Prostate gland (tissue), 2 donors: Measurements from ENCODE around the gene SRPK3.

ENCODE experiments used
- POLR2A ChIP-seq: fragments of 450-650 bp; IDR thresholded peaks from one replicate; pipeline ENCODE4 v1.6.1; 2016; ENCODE audit warnings: antibody characterized with exemption, mild to moderate bottlenecking
- POLR2AphosphoS5 ChIP-seq: sonication (generic); formaldehyde crosslinking; IDR thresholded peaks from one replicate; pipeline ENCODE4 v1.6.1; 2017; ENCODE audit warnings: antibody characterized with exemption
- TF ChIP-seq, protein P1 (sequence below), 4 experiments: fragments of 200-600 bp in 2 of 4; fragments of 450-650 bp in 2 of 4; sonication (generic) in 2 of 4; IDR thresholded peaks; 1 replicate in 3 of 4; 2 replicates in 1 of 4; pipeline ENCODE4 v1.5.1; 2016 to 2019; ENCODE audit warnings: antibody characterized with exemption in 4 of 4, mild to moderate bottlenecking in 2 of 4, moderate library complexity in 2 of 4

DNA sequence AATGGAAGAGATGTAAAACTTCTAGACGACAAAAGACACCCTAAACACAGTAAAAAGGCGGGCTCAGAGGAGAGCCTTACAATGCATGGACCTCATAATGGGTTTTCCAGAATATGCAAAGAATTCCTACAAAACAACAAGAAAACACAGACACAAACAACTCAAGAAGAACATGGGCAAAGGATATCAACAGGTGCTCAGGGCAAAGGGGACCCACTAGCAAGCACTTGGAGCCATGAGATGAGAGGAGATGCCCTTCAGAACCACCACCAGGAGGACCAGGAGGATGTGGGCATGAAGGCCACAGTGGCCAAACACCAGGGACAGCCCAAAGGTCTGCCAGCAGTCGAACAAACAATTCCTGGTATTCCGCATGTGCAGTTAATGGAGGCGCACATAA, 32.3 kb downstream of the SRPK3 start:
- TF ChIP-seq, protein P1, sequence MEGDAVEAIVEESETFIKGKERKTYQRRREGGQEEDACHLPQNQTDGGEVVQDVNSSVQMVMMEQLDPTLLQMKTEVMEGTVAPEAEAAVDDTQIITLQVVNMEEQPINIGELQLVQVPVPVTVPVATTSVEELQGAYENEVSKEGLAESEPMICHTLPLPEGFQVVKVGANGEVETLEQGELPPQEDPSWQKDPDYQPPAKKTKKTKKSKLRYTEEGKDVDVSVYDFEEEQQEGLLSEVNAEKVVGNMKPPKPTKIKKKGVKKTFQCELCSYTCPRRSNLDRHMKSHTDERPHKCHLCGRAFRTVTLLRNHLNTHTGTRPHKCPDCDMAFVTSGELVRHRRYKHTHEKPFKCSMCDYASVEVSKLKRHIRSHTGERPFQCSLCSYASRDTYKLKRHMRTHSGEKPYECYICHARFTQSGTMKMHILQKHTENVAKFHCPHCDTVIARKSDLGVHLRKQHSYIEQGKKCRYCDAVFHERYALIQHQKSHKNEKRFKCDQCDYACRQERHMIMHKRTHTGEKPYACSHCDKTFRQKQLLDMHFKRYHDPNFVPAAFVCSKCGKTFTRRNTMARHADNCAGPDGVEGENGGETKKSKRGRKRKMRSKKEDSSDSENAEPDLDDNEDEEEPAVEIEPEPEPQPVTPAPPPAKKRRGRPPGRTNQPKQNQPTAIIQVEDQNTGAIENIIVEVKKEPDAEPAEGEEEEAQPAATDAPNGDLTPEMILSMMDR (IDR thresholded peaks at IDR 0.05) = no peak
- TF ChIP-seq POLR2A (no peak), POLR2AphosphoS5 (no peak)
